ENCODE data around the gene ADAMTS16.

DNA sequence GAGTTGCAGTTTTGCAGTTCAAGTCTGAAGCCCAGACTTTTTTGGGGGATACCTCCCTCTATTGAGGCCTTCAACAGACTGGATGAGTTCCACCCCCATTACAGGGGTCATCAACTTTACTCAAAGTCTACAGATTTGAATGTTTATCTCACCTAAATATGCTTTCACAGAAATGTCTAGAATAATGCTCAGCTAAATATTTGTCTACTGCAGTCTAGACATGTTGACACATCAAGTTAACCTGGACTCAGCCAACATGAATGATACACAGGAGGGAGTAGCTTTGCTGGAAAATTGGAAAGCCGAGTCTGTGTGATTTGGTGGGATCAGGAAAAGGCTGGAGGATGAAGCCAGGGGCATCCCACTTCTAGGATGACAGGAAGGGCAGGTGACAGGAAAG lies 154.3 kb downstream of the ADAMTS16 start:
- TF ChIP-seq, protein P1, sequence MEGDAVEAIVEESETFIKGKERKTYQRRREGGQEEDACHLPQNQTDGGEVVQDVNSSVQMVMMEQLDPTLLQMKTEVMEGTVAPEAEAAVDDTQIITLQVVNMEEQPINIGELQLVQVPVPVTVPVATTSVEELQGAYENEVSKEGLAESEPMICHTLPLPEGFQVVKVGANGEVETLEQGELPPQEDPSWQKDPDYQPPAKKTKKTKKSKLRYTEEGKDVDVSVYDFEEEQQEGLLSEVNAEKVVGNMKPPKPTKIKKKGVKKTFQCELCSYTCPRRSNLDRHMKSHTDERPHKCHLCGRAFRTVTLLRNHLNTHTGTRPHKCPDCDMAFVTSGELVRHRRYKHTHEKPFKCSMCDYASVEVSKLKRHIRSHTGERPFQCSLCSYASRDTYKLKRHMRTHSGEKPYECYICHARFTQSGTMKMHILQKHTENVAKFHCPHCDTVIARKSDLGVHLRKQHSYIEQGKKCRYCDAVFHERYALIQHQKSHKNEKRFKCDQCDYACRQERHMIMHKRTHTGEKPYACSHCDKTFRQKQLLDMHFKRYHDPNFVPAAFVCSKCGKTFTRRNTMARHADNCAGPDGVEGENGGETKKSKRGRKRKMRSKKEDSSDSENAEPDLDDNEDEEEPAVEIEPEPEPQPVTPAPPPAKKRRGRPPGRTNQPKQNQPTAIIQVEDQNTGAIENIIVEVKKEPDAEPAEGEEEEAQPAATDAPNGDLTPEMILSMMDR (IDR thresholded peaks at IDR 0.05; ENCODE audit: low read length) = no peak
- no peak for TF ChIP-seq EZH2 (IDR thresholded peaks at IDR 0.05; ENCODE audit: borderline replicate concordance, low read length)
